K562 (cell line): ENCODE measurements around the gene CEP76. TPM values are rescaled to one million over a fixed set of nuclear protein-coding genes. Genes with fewer than 3 reads are reported as not detected.

Experiments
- DMBX1 ChIP-seq: fragments of 250-450 bp; sonication (Bioruptor Pico); IDR thresholded peaks from 2 replicates; pipeline ENCODE4 v1.8.0; 2022; ENCODE audit warnings: inconsistent platforms, mild to moderate bottlenecking, moderate library complexity, borderline replicate concordance
- HDAC2 ChIP-seq: fragments of 450-650 bp; IDR thresholded peaks from 2 replicates; pipeline ENCODE4 v1.6.1; 2016; ENCODE audit warnings: mild to moderate bottlenecking
- MTF1 ChIP-seq: fragments of 250-450 bp; sonication (Bioruptor Pico); IDR thresholded peaks from 2 replicates; pipeline ENCODE4 v1.9.0; 2021; ENCODE audit warnings: moderate library complexity, mild to moderate bottlenecking, inconsistent platforms, borderline replicate concordance
- NFRKB ChIP-seq: fragments of 450-650 bp; IDR thresholded peaks from 2 replicates; pipeline ENCODE4 v1.6.1; 2016; ENCODE audit warnings: low read depth
- NR3C1 ChIP-seq: sonication (generic); formaldehyde crosslinking; IDR thresholded peaks from 2 replicates; pipeline ENCODE4 v1.8.1; 2022; ENCODE audit warnings: missing genetic modification reagents
- RB1 ChIP-seq: fragments of 450-650 bp; IDR thresholded peaks from 2 replicates; pipeline ENCODE4 v1.6.1; 2017; ENCODE audit warnings: low read depth, mild to moderate bottlenecking
- ZBED1 ChIP-seq: IDR thresholded peaks from 2 replicates; pipeline ENCODE4 v1.6.1; 2014
- ZNF41 ChIP-seq: fragments of 250-450 bp; sonication (Bioruptor Pico); conservative IDR thresholded peaks from 2 replicates; pipeline ENCODE4 v1.4.0; 2020; ENCODE audit warnings: mild to moderate bottlenecking
- ZNF444 ChIP-seq: fragments of 250-450 bp; sonication (Bioruptor Pico); IDR thresholded peaks from 2 replicates; pipeline ENCODE4 v1.4.0; 2020; ENCODE audit warnings: mild to moderate bottlenecking, moderate library complexity
- ZNF668 ChIP-seq: fragments of 250-450 bp; sonication (Bioruptor Pico); IDR thresholded peaks from 2 replicates; pipeline ENCODE4 v1.8.0; 2022; ENCODE audit warnings: mild to moderate bottlenecking, inconsistent platforms
- ZNF780A ChIP-seq: fragments of 250-450 bp; sonication (Bioruptor Pico); IDR thresholded peaks from 2 replicates; pipeline ENCODE4 v1.5.0; 2021; ENCODE audit warnings: mild to moderate bottlenecking
- polyA plus RNA-seq, 8 experiments: library from polyadenylated mRNA; depleted of rRNA in 4 of 8; stranded (reverse) in 5 of 8; unstranded in 3 of 8; fragments of >200 nt; fragmentation: Nextera tagmentation in 2 of 8; fragmentation: Illumina TruSeq in 1 of 8; extraction: Ambion mirVana in 2 of 8; extraction: Trizol in 1 of 8; gene quantifications; 2 replicates each; pipeline versions ENCODE4 v1.2.1 to v1.2.3, GENCODE V29; 2011 to 2014; ENCODE audit warnings: inconsistent platforms in 1 of 8, missing spikeins in 1 of 8
- total RNA-seq, 7 experiments: library from RNA; depleted of rRNA in 6 of 7; stranded (reverse); fragments of >200 nt in 6 of 7; fragmentation: Illumina TruSeq in 2 of 7; extraction: Trizol in 2 of 7; gene quantifications; 2 replicates each; pipeline versions ENCODE4 v1.2.1 to v1.2.3, GENCODE V29; 2011 to 2021; ENCODE audit warnings: low replicate concordance in 1 of 7
- TF ChIP-seq, protein P1 (sequence below): fragments of 450-650 bp; IDR thresholded peaks from 2 replicates; pipeline ENCODE4 v1.6.1; 2016; ENCODE audit warnings: low read depth
- TF ChIP-seq, protein P2 (sequence below), 2 experiments: fragments of 450-650 bp; IDR thresholded peaks; 2 replicates each; pipeline ENCODE4 v1.6.1; 2018; ENCODE audit warnings: mild to moderate bottlenecking in 2 of 2, low read depth in 1 of 2; ENCODE audit not compliant: partially characterized antibody in 2 of 2
- TF ChIP-seq, protein P3 (sequence below): fragments of 450-650 bp; IDR thresholded peaks from 2 replicates; pipeline ENCODE4 v1.6.1; 2016; ENCODE audit warnings: borderline replicate concordance

The CEP76 gene
- total and polyA plus RNA-seq, 9 of the 15 experiments (the other 6 are each of a cell fraction or from before 2014, with no cell fraction given): 5.3 to 27.3 (median 19.3) TPM

GRCh38 chr18:12702221-12703095 is at the start of gene CEP76, which contains the start of gene PSMG2 (continued):
- TF ChIP-seq, protein P1, sequence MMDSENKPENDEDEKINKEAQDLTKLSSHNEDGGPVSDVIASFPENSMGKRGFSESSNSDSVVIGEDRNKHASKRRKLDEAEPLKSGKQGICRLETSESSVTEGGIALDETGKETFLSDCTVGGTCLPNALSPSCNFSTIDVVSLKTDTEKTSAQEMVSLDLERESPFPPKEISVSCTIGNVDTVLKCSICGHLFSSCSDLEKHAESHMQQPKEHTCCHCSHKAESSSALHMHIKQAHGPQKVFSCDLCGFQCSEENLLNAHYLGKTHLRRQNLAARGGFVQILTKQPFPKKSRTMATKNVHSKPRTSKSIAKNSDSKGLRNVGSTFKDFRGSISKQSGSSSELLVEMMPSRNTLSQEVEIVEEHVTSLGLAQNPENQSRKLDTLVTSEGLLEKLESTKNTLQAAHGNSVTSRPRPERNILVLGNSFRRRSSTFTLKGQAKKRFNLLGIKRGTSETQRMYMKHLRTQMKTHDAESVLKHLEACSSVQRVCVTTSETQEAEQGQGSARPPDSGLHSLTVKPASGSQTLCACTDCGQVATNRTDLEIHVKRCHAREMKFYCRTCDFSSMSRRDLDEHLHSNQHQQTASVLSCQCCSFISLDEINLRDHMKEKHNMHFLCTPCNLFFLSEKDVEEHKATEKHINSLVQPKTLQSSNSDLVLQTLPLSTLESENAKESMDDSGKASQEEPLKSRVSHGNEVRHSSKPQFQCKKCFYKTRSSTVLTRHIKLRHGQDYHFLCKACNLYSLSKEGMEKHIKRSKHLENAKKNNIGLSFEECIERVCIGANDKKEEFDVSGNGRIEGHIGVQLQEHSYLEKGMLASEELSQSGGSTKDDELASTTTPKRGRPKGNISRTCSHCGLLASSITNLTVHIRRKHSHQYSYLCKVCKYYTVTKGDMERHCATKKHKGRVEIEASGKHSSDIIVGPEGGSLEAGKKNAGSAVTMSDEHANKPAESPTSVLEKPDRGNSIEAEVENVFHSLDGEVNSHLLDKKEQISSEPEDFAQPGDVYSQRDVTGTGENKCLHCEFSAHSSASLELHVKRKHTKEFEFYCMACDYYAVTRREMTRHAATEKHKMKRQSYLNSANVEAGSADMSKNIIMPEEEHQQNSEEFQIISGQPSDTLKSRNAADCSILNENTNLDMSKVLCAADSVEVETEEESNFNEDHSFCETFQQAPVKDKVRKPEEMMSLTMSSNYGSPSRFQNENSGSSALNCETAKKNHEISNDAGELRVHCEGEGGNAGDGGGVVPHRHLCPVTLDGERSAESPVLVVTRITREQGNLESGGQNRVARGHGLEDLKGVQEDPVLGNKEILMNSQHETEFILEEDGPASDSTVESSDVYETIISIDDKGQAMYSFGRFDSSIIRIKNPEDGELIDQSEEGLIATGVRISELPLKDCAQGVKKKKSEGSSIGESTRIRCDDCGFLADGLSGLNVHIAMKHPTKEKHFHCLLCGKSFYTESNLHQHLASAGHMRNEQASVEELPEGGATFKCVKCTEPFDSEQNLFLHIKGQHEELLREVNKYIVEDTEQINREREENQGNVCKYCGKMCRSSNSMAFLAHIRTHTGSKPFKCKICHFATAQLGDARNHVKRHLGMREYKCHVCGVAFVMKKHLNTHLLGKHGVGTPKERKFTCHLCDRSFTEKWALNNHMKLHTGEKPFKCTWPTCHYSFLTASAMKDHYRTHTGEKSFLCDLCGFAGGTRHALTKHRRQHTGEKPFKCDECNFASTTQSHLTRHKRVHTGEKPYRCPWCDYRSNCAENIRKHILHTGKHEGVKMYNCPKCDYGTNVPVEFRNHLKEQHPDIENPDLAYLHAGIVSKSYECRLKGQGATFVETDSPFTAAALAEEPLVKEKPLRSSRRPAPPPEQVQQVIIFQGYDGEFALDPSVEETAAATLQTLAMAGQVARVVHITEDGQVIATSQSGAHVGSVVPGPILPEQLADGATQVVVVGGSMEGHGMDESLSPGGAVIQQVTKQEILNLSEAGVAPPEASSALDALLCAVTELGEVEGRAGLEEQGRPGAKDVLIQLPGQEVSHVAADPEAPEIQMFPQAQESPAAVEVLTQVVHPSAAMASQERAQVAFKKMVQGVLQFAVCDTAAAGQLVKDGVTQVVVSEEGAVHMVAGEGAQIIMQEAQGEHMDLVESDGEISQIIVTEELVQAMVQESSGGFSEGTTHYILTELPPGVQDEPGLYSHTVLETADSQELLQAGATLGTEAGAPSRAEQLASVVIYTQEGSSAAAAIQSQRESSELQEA: no peak
- TF ChIP-seq HDAC2 (no peak), NFRKB (peak; percentile 27; the same call in 1 of the 2 replicates), RB1 (peak; percentile 94), ZNF41 (no peak), ZNF780A (CRISPR knock-in tag) (no peak), MTF1 (CRISPR knock-in tag) (no peak), ZNF444 (no peak), ZBED1 (peak; percentile 42; the same call in 1 of the 2 replicates), ZNF668 (CRISPR knock-in tag) (no peak), DMBX1 (CRISPR knock-in tag) (no peak), NR3C1 (CRISPR knock-in tag) (no peak)
- TF ChIP-seq, protein P2, sequence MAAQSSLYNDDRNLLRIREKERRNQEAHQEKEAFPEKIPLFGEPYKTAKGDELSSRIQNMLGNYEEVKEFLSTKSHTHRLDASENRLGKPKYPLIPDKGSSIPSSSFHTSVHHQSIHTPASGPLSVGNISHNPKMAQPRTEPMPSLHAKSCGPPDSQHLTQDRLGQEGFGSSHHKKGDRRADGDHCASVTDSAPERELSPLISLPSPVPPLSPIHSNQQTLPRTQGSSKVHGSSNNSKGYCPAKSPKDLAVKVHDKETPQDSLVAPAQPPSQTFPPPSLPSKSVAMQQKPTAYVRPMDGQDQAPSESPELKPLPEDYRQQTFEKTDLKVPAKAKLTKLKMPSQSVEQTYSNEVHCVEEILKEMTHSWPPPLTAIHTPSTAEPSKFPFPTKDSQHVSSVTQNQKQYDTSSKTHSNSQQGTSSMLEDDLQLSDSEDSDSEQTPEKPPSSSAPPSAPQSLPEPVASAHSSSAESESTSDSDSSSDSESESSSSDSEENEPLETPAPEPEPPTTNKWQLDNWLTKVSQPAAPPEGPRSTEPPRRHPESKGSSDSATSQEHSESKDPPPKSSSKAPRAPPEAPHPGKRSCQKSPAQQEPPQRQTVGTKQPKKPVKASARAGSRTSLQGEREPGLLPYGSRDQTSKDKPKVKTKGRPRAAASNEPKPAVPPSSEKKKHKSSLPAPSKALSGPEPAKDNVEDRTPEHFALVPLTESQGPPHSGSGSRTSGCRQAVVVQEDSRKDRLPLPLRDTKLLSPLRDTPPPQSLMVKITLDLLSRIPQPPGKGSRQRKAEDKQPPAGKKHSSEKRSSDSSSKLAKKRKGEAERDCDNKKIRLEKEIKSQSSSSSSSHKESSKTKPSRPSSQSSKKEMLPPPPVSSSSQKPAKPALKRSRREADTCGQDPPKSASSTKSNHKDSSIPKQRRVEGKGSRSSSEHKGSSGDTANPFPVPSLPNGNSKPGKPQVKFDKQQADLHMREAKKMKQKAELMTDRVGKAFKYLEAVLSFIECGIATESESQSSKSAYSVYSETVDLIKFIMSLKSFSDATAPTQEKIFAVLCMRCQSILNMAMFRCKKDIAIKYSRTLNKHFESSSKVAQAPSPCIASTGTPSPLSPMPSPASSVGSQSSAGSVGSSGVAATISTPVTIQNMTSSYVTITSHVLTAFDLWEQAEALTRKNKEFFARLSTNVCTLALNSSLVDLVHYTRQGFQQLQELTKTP (IDR thresholded peaks at IDR 0.05; ENCODE audit: low read depth in 1 of 2, partially characterized antibody in 2 of 2): no peak
- TF ChIP-seq, protein P3, sequence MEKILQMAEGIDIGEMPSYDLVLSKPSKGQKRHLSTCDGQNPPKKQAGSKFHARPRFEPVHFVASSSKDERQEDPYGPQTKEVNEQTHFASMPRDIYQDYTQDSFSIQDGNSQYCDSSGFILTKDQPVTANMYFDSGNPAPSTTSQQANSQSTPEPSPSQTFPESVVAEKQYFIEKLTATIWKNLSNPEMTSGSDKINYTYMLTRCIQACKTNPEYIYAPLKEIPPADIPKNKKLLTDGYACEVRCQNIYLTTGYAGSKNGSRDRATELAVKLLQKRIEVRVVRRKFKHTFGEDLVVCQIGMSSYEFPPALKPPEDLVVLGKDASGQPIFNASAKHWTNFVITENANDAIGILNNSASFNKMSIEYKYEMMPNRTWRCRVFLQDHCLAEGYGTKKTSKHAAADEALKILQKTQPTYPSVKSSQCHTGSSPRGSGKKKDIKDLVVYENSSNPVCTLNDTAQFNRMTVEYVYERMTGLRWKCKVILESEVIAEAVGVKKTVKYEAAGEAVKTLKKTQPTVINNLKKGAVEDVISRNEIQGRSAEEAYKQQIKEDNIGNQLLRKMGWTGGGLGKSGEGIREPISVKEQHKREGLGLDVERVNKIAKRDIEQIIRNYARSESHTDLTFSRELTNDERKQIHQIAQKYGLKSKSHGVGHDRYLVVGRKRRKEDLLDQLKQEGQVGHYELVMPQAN: peak; percentile 39; the same call in 1 of the 2 replicates
